ENCODE data around the gene VPS36.
"Not testable (repeated sequence)": the region's sequence is repeated elsewhere in the genome, so short reads cannot be mapped to it uniquely, and the experiment has no call there.

VPS36 gene

GRCh38 chr13:52432456-52432855 lies 18.0 kb downstream of the VPS36 start:
- DNase-seq, result no peak

- DNase-seq, result no peak
Observed at GRCh38 chr13:52428295-52428694, 22.1 kb downstream of the VPS36 start.

- no peak for DNase-seq
Observed at GRCh38 chr13:52421216-52421615, 29.2 kb downstream of the VPS36 start.

- no peak for DNase-seq
Observed at GRCh38 chr13:52419080-52419479, 31.4 kb downstream of the VPS36 start.

GRCh38 chr13:52414963-52415362 lies 35.5 kb downstream of the VPS36 start:
- DNase-seq, result no peak

- DNase-seq, result no peak
Observed at GRCh38 chr13:52414051-52414450, 36.4 kb downstream of the VPS36 start.

- no peak for DNase-seq
Observed at GRCh38 chr13:52412128-52412527, 38.3 kb downstream of the VPS36 start.

GRCh38 chr13:52411629-52412028 lies 38.8 kb downstream of the VPS36 start:
- no peak for DNase-seq

- not testable (repeated sequence) for DNase-seq
Observed at GRCh38 chr13:52408071-52408658, 42.3 kb downstream of the VPS36 start.

- DNase-seq, result not testable (repeated sequence)
Observed at GRCh38 chr13:52407436-52407835, 43.0 kb downstream of the VPS36 start.

- DNase-seq, result no peak
Observed at GRCh38 chr13:52406629-52407028, 43.8 kb downstream of the VPS36 start.

- DNase-seq, result no peak
Observed at GRCh38 chr13:52405767-52406494, 44.5 kb downstream of the VPS36 start, which contains the start of gene THSD1. Gene THSD1, minus strand, starts transcription at chr13:52406172. Its CDS starts 3,572 bp downstream, at chr13:52402600.

GRCh38 chr13:52405369-52405766 lies 45.1 kb downstream of the VPS36 start:
- no peak for DNase-seq

GRCh38 chr13:52399708-52400107 lies 50.7 kb downstream of the VPS36 start:
- DNase-seq, result no peak

- DNase-seq, result no peak
Observed at GRCh38 chr13:52399046-52399445, 51.4 kb downstream of the VPS36 start.

- DNase-seq, result no peak
Observed at GRCh38 chr13:52395704-52396103, 54.7 kb downstream of the VPS36 start.

GRCh38 chr13:52394586-52394985 lies 55.8 kb downstream of the VPS36 start:
- DNase-seq, result no peak

- no peak for DNase-seq
Observed at GRCh38 chr13:52393572-52394357, 56.7 kb downstream of the VPS36 start.

- no peak for DNase-seq
Observed at GRCh38 chr13:52387721-52388120, 62.7 kb downstream of the VPS36 start.

- no peak for DNase-seq
Observed at GRCh38 chr13:52385870-52386269, 64.6 kb downstream of the VPS36 start.

- DNase-seq, result no peak
Observed at GRCh38 chr13:52383366-52383765, 67.1 kb downstream of the VPS36 start.

GRCh38 chr13:52378312-52378711 lies 72.1 kb downstream of the VPS36 start:
- no peak for DNase-seq

- no peak for DNase-seq
Observed at GRCh38 chr13:52377898-52378297, 72.5 kb downstream of the VPS36 start.

GRCh38 chr13:52374873-52375411 lies 75.5 kb downstream of the VPS36 start:
- no peak for DNase-seq

Data from amniotic stem cell (primary cell).